Measurements from ENCODE around the gene PTPN22.

The PTPN22 gene

GRCh38 chr1:113859478-113860175 lies 11.9 kb downstream of the PTPN22 start:
- H4K20me1 ChIP-seq (ENCODE audit: insufficient read depth, low read length) = no peaks in the 10 kb centered on the region
- H2AFZ ChIP-seq (ENCODE audit: low read depth, low read length) = no peak overlapping the region
- H3K36me3 ChIP-seq (ENCODE audit: insufficient read depth, low read length) = peaks cover 48% of the 10 kb centered on the region
- H3K9ac ChIP-seq (ENCODE audit: low read depth, low read length) = no peak overlapping the region
- no peaks in the 10 kb centered on the region for H3K9me3 ChIP-seq (ENCODE audit: insufficient read depth, low read length, severe bottlenecking)
- peaks cover 6% of the 10 kb centered on the region; the same call in 1 of the 2 replicates for H3K79me2 ChIP-seq (ENCODE audit: insufficient read depth, low read length)
- no peaks in the 10 kb centered on the region for H3K4me1 ChIP-seq (ENCODE audit: insufficient read depth, low read length)
- H3K4me2 ChIP-seq (ENCODE audit: insufficient read depth, low read length) = no peak overlapping the region
- no peak overlapping the region for H3K27ac ChIP-seq (ENCODE audit: low read length)
- no peak for ATAC-seq (ENCODE audit: insufficient read depth, low read depth)
- no peaks in the 10 kb centered on the region for H3K27me3 ChIP-seq (ENCODE audit: insufficient read depth, low read length, poor library complexity)
- DNase-seq = no peak
- no peak for TF ChIP-seq CTCF (IDR thresholded peaks at IDR 0.05; ENCODE audit: borderline replicate concordance, extremely low read depth, low read length, poor library complexity, severe bottlenecking)
- no peak for TF ChIP-seq EZH2 (IDR thresholded peaks at IDR 0.05; ENCODE audit: borderline replicate concordance, low read depth, low read length, severe bottlenecking)
- H3K4me3 ChIP-seq (ENCODE audit: low read depth in 1 of 2, low read length in 2 of 2) = no peak overlapping the region

- Histone ChIP-seq H3K36me3 (ENCODE audit: insufficient read depth, low read length) (peaks cover 53% of the 10 kb centered on the region), H3K4me2 (ENCODE audit: insufficient read depth, low read length) (no peak overlapping the region), H3K27ac (ENCODE audit: low read length) (no peak overlapping the region), H3K9me3 (ENCODE audit: insufficient read depth, low read length, severe bottlenecking) (no peaks in the 10 kb centered on the region), H3K9ac (ENCODE audit: low read depth, low read length) (no peak overlapping the region), H2AFZ (ENCODE audit: low read depth, low read length) (no peak overlapping the region), H3K79me2 (ENCODE audit: insufficient read depth, low read length) (peaks cover 6% of the 10 kb centered on the region; the same call in 1 of the 2 replicates), H3K4me3 (ENCODE audit: low read depth in 1 of 2, low read length in 2 of 2) (no peak overlapping the region), H3K27me3 (ENCODE audit: insufficient read depth, low read length, poor library complexity) (no peaks in the 10 kb centered on the region), H3K4me1 (ENCODE audit: insufficient read depth, low read length) (no peaks in the 10 kb centered on the region), H4K20me1 (ENCODE audit: insufficient read depth, low read length) (no peaks in the 10 kb centered on the region)
- no peak for ATAC-seq (ENCODE audit: insufficient read depth, low read depth)
- TF ChIP-seq CTCF (IDR thresholded peaks at IDR 0.05; ENCODE audit: borderline replicate concordance, extremely low read depth, low read length, poor library complexity, severe bottlenecking) = no peak
- no peak for TF ChIP-seq EZH2 (IDR thresholded peaks at IDR 0.05; ENCODE audit: borderline replicate concordance, low read depth, low read length, severe bottlenecking)
- no peak for DNase-seq
Measured at GRCh38 chr1:113858982-113859381, 12.5 kb downstream of the PTPN22 start.

GRCh38 chr1:113858418-113858817 lies 13.1 kb downstream of the PTPN22 start:
- Histone ChIP-seq H3K4me3 (ENCODE audit: low read depth in 1 of 2, low read length in 2 of 2) (no peak overlapping the region), H2AFZ (ENCODE audit: low read depth, low read length) (no peak overlapping the region), H3K27ac (ENCODE audit: low read length) (no peak overlapping the region), H3K27me3 (ENCODE audit: insufficient read depth, low read length, poor library complexity) (no peaks in the 10 kb centered on the region), H3K4me2 (ENCODE audit: insufficient read depth, low read length) (no peak overlapping the region), H4K20me1 (ENCODE audit: insufficient read depth, low read length) (no peaks in the 10 kb centered on the region), H3K36me3 (ENCODE audit: insufficient read depth, low read length) (peaks cover 52% of the 10 kb centered on the region), H3K9me3 (ENCODE audit: insufficient read depth, low read length, severe bottlenecking) (no peaks in the 10 kb centered on the region), H3K9ac (ENCODE audit: low read depth, low read length) (no peak overlapping the region), H3K79me2 (ENCODE audit: insufficient read depth, low read length) (peaks cover 6% of the 10 kb centered on the region; the same call in 1 of the 2 replicates), H3K4me1 (ENCODE audit: insufficient read depth, low read length) (no peaks in the 10 kb centered on the region)
- no peak for ATAC-seq (ENCODE audit: insufficient read depth, low read depth)
- TF ChIP-seq CTCF (IDR thresholded peaks at IDR 0.05; ENCODE audit: borderline replicate concordance, extremely low read depth, low read length, poor library complexity, severe bottlenecking) (no peak), EZH2 (IDR thresholded peaks at IDR 0.05; ENCODE audit: borderline replicate concordance, low read depth, low read length, severe bottlenecking) (no peak)
- DNase-seq = no peak

All from DND-41 (cell line).